Endothelial cell of umbilical vein (primary cell): ENCODE data around the gene CCDC40. TPM values are rescaled to one million over a fixed set of nuclear protein-coding genes. Genes with fewer than 3 reads are reported as not detected.

Experiments
- BruUV-seq: library from RNA; stranded (reverse); fragments of 400-500 nt; replicated peaks from 2 replicates; lab custom pipeline; 2021; lab: Mats Ljungman, UMichigan
- CTCF ChIA-PET: fragments of 300-600, 350-600 bp; sonication (Branson Sonifier 250); formaldehyde crosslinking; loops from one replicate; lab custom pipeline; 2021; ENCODE audit warnings: antibody characterized with exemption, inconsistent platforms; lab: Charles Lee
- POLR2A ChIA-PET: fragments of 300-600, 350-600 bp; sonication (Branson Sonifier 250); formaldehyde crosslinking; loops from one replicate; lab custom pipeline; 2021; ENCODE audit warnings: antibody characterized with exemption, inconsistent platforms; lab: Charles Lee
- DNase-seq: peaks from one replicate; pipeline ENCODE4 v3.0.0-alpha.2; 2011; ENCODE audit warnings: low read depth, low spot score
- FAIRE-seq: peaks from 2 replicates; lab custom pipeline; 2011; peaks lifted over from hg19 to GRCh38; lab: Jason Lieb, UNC
- H2AFZ ChIP-seq: 2 replicates; pipeline ENCODE4 v1.6.0; 2012; ENCODE audit warnings: low read depth, low read length, control low read depth, inconsistent platforms
- H3K27ac ChIP-seq: 2 replicates; pipeline ENCODE4 v1.5.1; 2011; ENCODE audit warnings: low read depth, mild to moderate bottlenecking, control low read depth, low read length, moderate library complexity; ENCODE audit not compliant: insufficient read depth
- H3K27me3 ChIP-seq, 2 experiments: 2 replicates each; pipeline versions ENCODE4 v1.6.0 to v1.6.1; 2011; ENCODE audit warnings: low read length in 2 of 2, mixed read lengths in 1 of 2; ENCODE audit not compliant: control insufficient read depth in 2 of 2, insufficient read depth in 2 of 2
- H3K36me3 ChIP-seq, 2 experiments: 2 replicates in 1 of 2; 3 replicates in 1 of 2; pipeline ENCODE4 v1.5.1; 2011; ENCODE audit warnings: low read length in 2 of 2, mild to moderate bottlenecking in 1 of 2, moderate library complexity in 1 of 2; ENCODE audit not compliant: control insufficient read depth in 2 of 2, insufficient read depth in 2 of 2; ENCODE audit errors: extremely low read depth in 1 of 2
- H3K4me1 ChIP-seq: 3 replicates; pipeline ENCODE4 v1.5.1; 2011; ENCODE audit warnings: mild to moderate bottlenecking, low read length; ENCODE audit not compliant: control insufficient read depth, insufficient read depth; ENCODE audit errors: extremely low read depth
- H3K4me2 ChIP-seq: 2 replicates; pipeline ENCODE4 v1.6.1; 2011; ENCODE audit warnings: low read length, control low read depth, mixed read lengths; ENCODE audit not compliant: insufficient read depth
- H3K4me3 ChIP-seq, 3 experiments: fragments of 200-600 bp in 1 of 3; sonication (generic), shearing (Covaris generic) in 1 of 3; replicated peaks in 1 of 3; 2 replicates each; pipeline ENCODE4 v1.5.1; 2011 to 2016; ENCODE audit warnings: control low read depth in 3 of 3, low read length in 3 of 3, mild to moderate bottlenecking in 2 of 3, inconsistent platforms in 1 of 3, low read depth in 1 of 3, moderate library complexity in 1 of 3; ENCODE audit not compliant: insufficient read depth in 1 of 3
- H3K79me2 ChIP-seq: 2 replicates; pipeline ENCODE4 v1.6.0; 2012; ENCODE audit warnings: low read length, inconsistent platforms; ENCODE audit not compliant: control insufficient read depth, insufficient read depth
- H3K9ac ChIP-seq: replicated peaks from 2 replicates; pipeline ENCODE3; 2011; ENCODE audit warnings: low read length, control low read depth; ENCODE audit not compliant: insufficient read depth; ENCODE audit errors: extremely low read depth
- H3K9me1 ChIP-seq: replicated peaks from 3 replicates; pipeline ENCODE4 v1.6.0; 2011; ENCODE audit warnings: mild to moderate bottlenecking, low read length; ENCODE audit not compliant: control insufficient read depth, insufficient read depth; ENCODE audit errors: extremely low read depth
- H3K9me3 ChIP-seq: replicated peaks from 2 replicates; pipeline ENCODE4 v1.5.1; 2012; ENCODE audit warnings: low read length, inconsistent platforms; ENCODE audit not compliant: control insufficient read depth, insufficient read depth
- H4K20me1 ChIP-seq: replicated peaks from 2 replicates; pipeline ENCODE3; 2011; ENCODE audit warnings: mild to moderate bottlenecking, low read length; ENCODE audit not compliant: control insufficient read depth, insufficient read depth; ENCODE audit errors: extremely low read depth
- EZH2 ChIP-seq: IDR thresholded peaks from 2 replicates; pipeline ENCODE4 v1.6.1; 2012; ENCODE audit warnings: borderline replicate concordance, low read depth, mild to moderate bottlenecking, moderate library complexity, low read length, inconsistent platforms; ENCODE audit not compliant: severe bottlenecking
- FOS ChIP-seq: IDR thresholded peaks from 2 replicates; pipeline ENCODE4 v1.6.1; 2011; ENCODE audit warnings: mild to moderate bottlenecking, low read length, moderate library complexity, borderline replicate concordance; ENCODE audit not compliant: insufficient read depth
- GATA2 ChIP-seq: IDR thresholded peaks from 2 replicates; pipeline ENCODE4 v1.7.0; 2011; ENCODE audit warnings: low read depth, mild to moderate bottlenecking, moderate library complexity, mixed read lengths, low read length; ENCODE audit not compliant: insufficient read length, insufficient read depth
- JUN ChIP-seq: IDR thresholded peaks from 2 replicates; pipeline ENCODE4 v1.6.1; 2011; ENCODE audit warnings: borderline replicate concordance, low read depth; ENCODE audit not compliant: insufficient read length, insufficient read depth
- MAX ChIP-seq: IDR thresholded peaks from 2 replicates; pipeline ENCODE4 v1.6.1; 2011; ENCODE audit not compliant: insufficient read depth, insufficient read length
- MYC ChIP-seq: IDR thresholded peaks from one replicate; pipeline ENCODE4 v1.6.1; 2011; ENCODE audit warnings: mild to moderate bottlenecking, low read depth, low read length
- POLR2A ChIP-seq: IDR thresholded peaks from 2 replicates; pipeline ENCODE4 v1.6.1; 2012; ENCODE audit warnings: low read depth, mild to moderate bottlenecking, control low read depth, low read length
- POLR2AphosphoS5 ChIP-seq: IDR thresholded peaks from 2 replicates; pipeline ENCODE4 v1.6.1; 2012; ENCODE audit warnings: low read depth, mild to moderate bottlenecking, control low read depth, low read length, moderate library complexity; ENCODE audit not compliant: insufficient read depth
- dilution Hi-C: fragments of 300-500 bp; cut with MboI; formaldehyde crosslinking; loops from one replicate; pipeline ENCODE4 v1.15.0; 2019; ENCODE audit warnings: low sequenced_read_pairs; ENCODE audit not compliant: extremely low pct_ligation_motif_present
- intact Hi-C: fragments of 100-400 bp; cut with micrococcal nuclease; formaldehyde crosslinking; loops from one replicate; pipeline ENCODE4 v1.10.0; 2022
- polyA plus RNA-seq, 4 experiments: library from polyadenylated mRNA; depleted of rRNA in 3 of 4; stranded (reverse) in 3 of 4; unstranded in 1 of 4; fragments of >200 nt; gene quantifications; 2 replicates each; pipeline versions ENCODE4 v1.2.1 to v1.2.3, GENCODE V29; 2011 to 2012; ENCODE audit warnings: missing spikeins in 1 of 4
- total RNA-seq: library from RNA; stranded (reverse); gene quantifications from 2 replicates; pipeline ENCODE4 v1.2.3, GENCODE V29; 2021
- TF ChIP-seq, protein P1 (sequence below), 2 donors: IDR thresholded peaks; 1 replicate in 1 of 2; 2 replicates in 1 of 2; pipeline ENCODE4 v1.5.1; 2011; ENCODE audit warnings: low read length in 2 of 2, mild to moderate bottlenecking in 2 of 2, moderate library complexity in 2 of 2, control low read depth in 1 of 2, inconsistent platforms in 1 of 2, low read depth in 1 of 2; ENCODE audit not compliant: insufficient read depth in 1 of 2; ENCODE audit errors: extremely low read depth in 1 of 2

CCDC40 gene
- total and polyA plus RNA-seq, 2 donors (not counting 3 experiments of a cell fraction or from before 2014, with no cell fraction given) = 1.4 to 5.5 TPM

GRCh38 chr17:80011989-80012555 lies 24.4 kb upstream of the CCDC40 start:
- Histone ChIP-seq H3K79me2 (peaks cover 2% of the 10 kb centered on the region), H3K9me1 (no peaks in the 10 kb centered on the region), H3K27me3 (no peaks in the 10 kb centered on the region), H3K9me3 (no peaks in the 10 kb centered on the region), H3K4me1 (no peaks in the 10 kb centered on the region), H3K36me3 (peaks cover 0 to 26% of the 10 kb centered on the region in 2 experiments), H2AFZ (no peak overlapping the region), H3K27ac (no peak overlapping the region), H3K4me2 (no peak overlapping the region), H3K9ac (no peak overlapping the region), H3K4me3 (no peak overlapping the region), H4K20me1 (no peaks in the 10 kb centered on the region)
- no peak for FAIRE-seq
- DNase-seq = no peak
- no peak for TF ChIP-seq POLR2AphosphoS5
- TF ChIP-seq, protein P1, sequence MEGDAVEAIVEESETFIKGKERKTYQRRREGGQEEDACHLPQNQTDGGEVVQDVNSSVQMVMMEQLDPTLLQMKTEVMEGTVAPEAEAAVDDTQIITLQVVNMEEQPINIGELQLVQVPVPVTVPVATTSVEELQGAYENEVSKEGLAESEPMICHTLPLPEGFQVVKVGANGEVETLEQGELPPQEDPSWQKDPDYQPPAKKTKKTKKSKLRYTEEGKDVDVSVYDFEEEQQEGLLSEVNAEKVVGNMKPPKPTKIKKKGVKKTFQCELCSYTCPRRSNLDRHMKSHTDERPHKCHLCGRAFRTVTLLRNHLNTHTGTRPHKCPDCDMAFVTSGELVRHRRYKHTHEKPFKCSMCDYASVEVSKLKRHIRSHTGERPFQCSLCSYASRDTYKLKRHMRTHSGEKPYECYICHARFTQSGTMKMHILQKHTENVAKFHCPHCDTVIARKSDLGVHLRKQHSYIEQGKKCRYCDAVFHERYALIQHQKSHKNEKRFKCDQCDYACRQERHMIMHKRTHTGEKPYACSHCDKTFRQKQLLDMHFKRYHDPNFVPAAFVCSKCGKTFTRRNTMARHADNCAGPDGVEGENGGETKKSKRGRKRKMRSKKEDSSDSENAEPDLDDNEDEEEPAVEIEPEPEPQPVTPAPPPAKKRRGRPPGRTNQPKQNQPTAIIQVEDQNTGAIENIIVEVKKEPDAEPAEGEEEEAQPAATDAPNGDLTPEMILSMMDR (IDR thresholded peaks at IDR 0.05; ENCODE audit: extremely low read depth in 1 of 2, insufficient read depth in 1 of 2, low read depth in 1 of 2, low read length in 2 of 2) = no peak
- TF ChIP-seq FOS = no peak
- TF ChIP-seq GATA2 = no peak
- TF ChIP-seq JUN = no peak
- no peak for TF ChIP-seq MYC
- TF ChIP-seq MAX = no peak
- no peak for TF ChIP-seq POLR2A
- no peak for TF ChIP-seq EZH2
- no TSS peak for BruUV-seq
- intact Hi-C loops (no loop called here), dilution Hi-C loops (no loop called here)
- CTCF ChIA-PET = no interaction called here
- POLR2A ChIA-PET = no interaction called here
